NCI-H128 (cell line): Measurements from ENCODE around the gene IRAG1.

Experiments
- DNase-seq: peaks from one replicate; lab custom pipeline; 2025; ENCODE audit not compliant: unreplicated experiment; lab: John Stamatoyannopoulos, UW

Gene IRAG1

GRCh38 chr11:10666556-10667520 is 26.7 kb downstream of the IRAG1 start:
- DNase-seq, result no peak

DNA sequence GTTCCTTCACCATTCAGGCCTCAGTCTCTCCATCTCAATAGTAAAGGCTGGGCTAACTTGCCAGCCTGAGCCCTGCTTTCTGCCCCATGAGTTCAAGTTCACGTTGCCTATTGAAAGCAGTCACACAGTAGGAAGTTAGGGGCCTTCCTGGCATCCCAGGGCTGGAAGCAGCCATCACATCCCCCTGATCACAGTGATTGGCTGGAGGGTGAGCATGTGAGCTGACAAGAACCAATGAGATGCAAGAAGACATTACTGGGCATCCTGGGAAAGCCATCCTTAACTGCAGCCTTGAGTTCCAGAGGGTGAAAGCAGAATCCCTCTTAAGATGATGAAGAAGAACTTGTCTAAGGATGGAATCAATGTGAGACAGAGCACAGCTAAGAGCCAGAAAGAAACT is 29.1 kb downstream of the IRAG1 start:
- DNase-seq, result no peak

GRCh38 chr11:10663990-10664389 is 29.6 kb downstream of the IRAG1 start:
- DNase-seq, result no peak

GRCh38 chr11:10663365-10663764 is 30.2 kb downstream of the IRAG1 start:
- DNase-seq, result no peak

DNA sequence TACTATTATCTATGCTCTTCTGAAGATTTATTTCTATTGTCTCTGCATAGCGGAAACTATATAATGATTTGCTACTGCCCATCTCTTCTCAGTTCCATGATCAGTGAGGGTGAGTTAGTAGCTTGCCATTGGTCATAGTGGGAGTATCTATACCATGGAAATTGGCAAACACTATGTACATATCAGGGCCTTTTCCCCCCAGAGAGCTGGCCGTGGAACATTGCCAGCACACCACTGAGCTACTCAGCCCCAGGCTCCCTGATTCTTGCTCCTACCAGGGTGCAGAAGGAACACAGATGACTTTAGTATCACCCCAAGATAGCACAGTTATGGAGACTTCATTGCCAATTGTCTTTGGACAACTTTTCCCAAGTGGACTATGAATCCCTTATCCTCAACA is 33.2 kb downstream of the IRAG1 start:
- no peak for DNase-seq

- DNase-seq, result no peak
Observed at GRCh38 chr11:10659339-10660216, 34.0 kb downstream of the IRAG1 start.

DNA sequence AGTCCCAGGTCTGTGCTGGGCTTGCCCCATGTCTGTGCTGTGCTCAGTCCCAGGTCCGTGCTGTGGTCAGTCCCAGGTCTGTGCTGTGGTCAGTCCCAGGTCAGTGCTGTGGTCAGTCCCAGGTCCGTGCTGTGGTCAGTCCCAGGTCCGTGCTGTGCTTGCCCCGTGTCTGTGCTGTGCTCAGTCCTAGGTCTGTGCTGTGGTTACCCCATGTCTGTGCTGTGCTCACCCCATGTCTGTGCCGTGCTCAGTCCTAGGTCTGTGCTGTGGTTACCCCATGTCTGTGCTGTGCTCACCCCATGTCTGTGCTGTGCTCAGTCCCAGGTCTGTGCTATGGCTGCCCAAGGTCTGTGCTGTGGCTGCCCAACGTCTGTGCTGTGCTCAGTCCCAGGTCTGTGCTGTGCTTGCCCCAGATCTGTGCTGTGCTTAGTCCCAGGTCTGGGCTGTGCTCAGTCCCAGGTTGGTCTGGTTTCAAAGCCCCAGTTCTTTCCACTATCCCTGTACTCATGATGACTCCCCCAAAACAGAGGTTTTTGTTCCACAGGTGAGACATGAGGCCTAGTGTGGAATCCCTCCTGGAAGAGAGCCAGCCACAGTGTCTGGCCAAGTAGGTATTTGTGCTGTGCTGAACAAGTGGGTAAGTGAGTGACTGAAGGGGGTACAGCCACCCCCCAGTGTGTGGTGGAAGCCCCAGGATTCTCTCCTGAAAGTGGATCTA is 34.8 kb downstream of the IRAG1 start:
- no peak for DNase-seq

GRCh38 chr11:10657308-10658271 is 36.0 kb downstream of the IRAG1 start:
- DNase-seq, result no peak

DNA sequence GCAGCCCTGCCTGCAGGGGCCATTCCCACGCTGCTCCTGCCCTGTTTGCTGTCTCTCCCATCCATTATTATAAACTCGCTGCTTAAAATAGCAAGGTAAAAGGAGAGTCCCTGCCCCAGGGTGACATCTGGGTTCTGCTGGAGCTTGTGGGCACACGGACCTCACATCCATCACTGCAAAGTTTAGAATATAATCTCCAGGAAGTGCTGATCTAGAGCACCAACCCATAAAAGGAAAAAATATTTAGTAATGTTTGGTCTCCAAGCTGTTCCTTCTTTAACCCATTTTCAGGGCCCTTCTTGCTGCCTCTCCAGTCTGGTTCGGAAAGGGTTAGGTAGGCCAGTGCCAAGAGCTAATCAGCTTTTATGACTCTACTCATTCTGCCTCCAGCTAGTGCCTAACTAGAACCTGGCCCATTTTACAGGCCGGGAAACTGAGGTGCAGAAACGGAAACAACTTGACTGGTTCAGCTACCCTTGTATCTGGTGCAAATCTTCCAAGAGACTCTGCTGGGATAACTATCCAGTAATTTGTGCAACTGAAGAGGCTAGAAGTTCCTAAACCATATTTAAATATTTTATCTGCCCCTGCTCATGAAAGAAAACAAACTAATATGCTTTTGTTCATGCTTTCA is 37.5 kb downstream of the IRAG1 start:
- no peak for DNase-seq

- no peak for DNase-seq
Observed at GRCh38 chr11:10655227-10655626, 38.3 kb downstream of the IRAG1 start.

- no peak for DNase-seq
Observed at GRCh38 chr11:10654811-10655150, 38.8 kb downstream of the IRAG1 start.

DNA sequence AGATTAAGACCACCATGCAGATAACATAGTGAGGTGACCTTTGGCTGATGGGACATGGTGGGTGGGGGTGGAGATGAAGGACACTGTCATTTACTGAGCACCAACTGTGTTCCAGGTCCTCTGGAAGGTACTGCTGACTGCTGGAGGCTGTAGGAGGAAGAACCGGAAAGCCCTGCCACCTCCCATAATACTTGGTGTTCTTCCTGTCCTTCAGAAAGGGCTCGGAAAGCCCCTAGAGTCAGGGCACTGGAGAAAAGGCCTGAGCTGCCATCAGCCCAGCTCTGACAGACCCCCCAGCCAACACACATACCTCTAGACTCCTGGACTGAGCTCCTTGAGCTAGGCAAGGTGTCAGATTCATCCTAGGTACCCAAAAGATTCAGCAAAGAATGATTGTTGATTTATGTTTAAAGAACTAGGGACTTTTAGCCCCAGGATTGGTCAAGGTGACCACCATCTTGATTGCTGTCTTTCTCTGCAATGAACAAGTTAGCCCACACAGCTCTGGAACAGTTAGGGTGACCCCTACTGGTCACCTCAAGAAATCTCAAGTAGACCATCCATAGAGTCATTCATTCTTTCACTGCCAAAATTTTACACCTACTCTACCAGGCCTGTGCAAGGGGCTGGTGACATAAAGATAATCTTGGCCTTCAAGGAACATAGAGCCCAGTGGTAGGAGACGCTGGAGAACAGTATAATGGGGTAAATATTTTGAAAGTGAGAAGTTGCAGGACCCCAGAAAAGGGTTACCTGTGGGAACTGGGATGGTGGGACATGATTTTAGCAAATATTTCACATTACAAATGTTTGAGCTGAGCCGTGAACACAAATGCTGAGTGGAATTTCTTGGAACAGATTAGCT is 39.4 kb downstream of the IRAG1 start:
- no peak for DNase-seq

DNA sequence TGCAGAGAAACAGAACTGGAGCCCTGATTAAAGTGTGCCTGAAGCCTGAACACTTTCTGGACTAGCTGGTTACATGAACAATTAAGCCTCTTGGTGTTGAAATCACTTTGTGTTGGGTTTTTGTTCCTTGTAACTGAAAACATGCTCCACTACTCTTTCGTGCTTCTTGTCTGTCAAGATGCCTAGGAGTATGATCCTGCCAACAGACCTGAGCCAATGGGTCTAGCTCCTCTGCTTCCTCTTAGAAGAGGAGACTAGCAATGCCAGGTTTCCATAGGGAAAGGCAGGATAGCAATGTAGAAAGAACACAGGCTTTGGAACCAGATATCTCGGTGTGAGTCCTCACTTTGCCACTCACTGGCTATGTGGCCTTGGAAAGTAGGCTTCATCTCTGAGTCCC is 40.3 kb downstream of the IRAG1 start:
- no peak for DNase-seq

GRCh38 chr11:10651656-10652361 is 41.7 kb downstream of the IRAG1 start:
- peak; percentile 19 for DNase-seq

DNA sequence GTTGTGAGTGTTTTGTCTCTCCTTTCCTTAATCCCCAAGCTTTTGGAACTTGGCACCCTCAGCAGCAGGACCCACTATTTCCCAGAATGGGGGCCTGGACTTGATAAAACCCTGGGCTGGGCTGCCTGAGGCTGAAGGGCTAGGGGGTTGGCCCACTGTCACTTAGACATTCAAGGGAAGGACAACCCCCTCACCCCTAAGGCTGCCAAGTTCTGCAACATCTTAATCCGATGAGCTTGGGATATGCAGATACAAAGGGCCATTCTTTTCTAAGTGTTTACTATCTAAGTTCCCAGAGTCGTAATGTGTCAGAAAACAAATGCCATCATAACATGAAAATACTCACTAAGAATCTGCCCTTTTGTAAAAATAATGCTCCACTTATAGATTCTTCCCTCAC is 42.9 kb downstream of the IRAG1 start:
- no peak for DNase-seq

- no peak for DNase-seq
Observed at GRCh38 chr11:10650166-10650565, 43.4 kb downstream of the IRAG1 start.

- no peak for DNase-seq
Observed at GRCh38 chr11:10648871-10649270, 44.7 kb downstream of the IRAG1 start.

GRCh38 chr11:10646681-10647355 is 46.7 kb downstream of the IRAG1 start:
- DNase-seq, result no peak
